ENCODE data around the gene WDR18.

WDR18 gene

DNA sequence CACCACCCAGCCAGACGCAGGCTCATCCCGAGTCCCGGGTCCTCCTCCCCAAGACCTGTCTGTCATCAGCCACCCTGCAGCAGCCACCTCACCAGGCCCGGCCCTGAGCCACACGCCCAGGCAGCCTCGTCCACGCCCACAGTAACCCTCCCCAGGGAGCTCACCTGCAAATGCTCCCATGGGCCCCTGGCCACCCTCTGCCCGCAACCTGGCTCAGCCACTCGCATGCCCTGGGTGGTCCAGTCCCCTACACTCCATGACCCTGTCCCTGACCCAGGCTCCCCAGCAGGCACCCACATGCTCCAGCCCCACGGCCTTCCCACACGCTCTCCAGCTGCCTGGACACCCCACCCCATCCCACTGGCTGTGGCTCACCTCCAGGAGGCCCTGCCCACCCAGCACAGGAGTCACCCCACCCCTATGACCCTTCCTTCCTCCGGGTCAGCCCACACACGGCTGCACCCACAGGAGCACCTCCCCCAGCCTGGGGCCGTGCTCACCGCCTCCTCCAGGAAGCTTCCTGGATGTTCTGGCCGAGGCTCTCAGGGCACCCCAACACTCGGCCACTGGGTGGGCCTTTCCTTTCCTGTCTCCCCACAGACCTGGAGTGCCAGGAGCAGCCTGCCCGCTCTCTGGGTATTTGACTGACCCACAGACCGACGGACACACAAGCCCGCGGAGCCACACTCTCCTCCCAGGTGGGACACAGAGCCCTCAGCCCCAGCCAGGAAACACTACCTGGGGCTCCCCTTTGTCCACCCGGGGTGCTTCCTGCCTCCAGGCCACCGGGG lies 33.2 kb downstream of the WDR18 start:
- H3K36me3 ChIP-seq, result peaks cover 28% of the 10 kb centered on the region
- H3K27me3 ChIP-seq, result no peaks in the 10 kb centered on the region
- H3K4me3 ChIP-seq (ENCODE audit: low read depth in 1 of 2, low read length in 1 of 2), result no peak overlapping the region
- H3K9me3 ChIP-seq, result no peaks in the 10 kb centered on the region
- H3K27ac ChIP-seq, result no peak overlapping the region
- TF ChIP-seq, protein P1, sequence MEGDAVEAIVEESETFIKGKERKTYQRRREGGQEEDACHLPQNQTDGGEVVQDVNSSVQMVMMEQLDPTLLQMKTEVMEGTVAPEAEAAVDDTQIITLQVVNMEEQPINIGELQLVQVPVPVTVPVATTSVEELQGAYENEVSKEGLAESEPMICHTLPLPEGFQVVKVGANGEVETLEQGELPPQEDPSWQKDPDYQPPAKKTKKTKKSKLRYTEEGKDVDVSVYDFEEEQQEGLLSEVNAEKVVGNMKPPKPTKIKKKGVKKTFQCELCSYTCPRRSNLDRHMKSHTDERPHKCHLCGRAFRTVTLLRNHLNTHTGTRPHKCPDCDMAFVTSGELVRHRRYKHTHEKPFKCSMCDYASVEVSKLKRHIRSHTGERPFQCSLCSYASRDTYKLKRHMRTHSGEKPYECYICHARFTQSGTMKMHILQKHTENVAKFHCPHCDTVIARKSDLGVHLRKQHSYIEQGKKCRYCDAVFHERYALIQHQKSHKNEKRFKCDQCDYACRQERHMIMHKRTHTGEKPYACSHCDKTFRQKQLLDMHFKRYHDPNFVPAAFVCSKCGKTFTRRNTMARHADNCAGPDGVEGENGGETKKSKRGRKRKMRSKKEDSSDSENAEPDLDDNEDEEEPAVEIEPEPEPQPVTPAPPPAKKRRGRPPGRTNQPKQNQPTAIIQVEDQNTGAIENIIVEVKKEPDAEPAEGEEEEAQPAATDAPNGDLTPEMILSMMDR (IDR thresholded peaks at IDR 0.05), result no peak
- peaks cover 31 to 42% of the 10 kb centered on the region in 2 experiments for H3K4me1 ChIP-seq (ENCODE audit: control insufficient read depth in 1 of 2, insufficient read depth in 1 of 2, low read depth in 1 of 2, low read length in 1 of 2)

DNA sequence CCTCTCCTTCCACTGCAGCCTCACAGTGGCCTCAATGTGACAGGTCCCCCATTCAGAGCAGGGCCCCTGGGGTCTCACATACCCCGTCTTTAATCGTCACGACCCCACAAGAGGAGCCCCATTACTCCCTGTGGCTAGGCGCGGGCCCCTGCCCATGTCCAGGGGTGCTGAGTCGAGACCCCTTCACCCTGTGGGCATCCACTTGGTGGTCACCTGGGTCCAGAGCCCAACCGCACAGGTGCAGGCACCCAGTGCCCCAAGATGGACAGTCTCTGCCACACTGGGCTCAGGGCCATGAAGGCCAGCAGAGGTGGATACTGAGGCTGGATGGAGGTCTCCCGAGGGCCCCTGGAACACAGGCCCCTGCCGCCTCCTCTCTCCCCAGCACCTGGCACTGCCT lies 33.8 kb downstream of the WDR18 start:
- Histone ChIP-seq H3K4me3 (ENCODE audit: low read depth in 1 of 2, low read length in 1 of 2) (no peak overlapping the region), H3K36me3 (peaks cover 22% of the 10 kb centered on the region), H3K9me3 (no peaks in the 10 kb centered on the region), H3K4me1 (ENCODE audit: control insufficient read depth in 1 of 2, insufficient read depth in 1 of 2, low read depth in 1 of 2, low read length in 1 of 2) (peaks cover 35 to 48% of the 10 kb centered on the region in 2 experiments), H3K27ac (no peak overlapping the region), H3K27me3 (no peaks in the 10 kb centered on the region)
- TF ChIP-seq, protein P1 (IDR thresholded peaks at IDR 0.05), result no peak

DNA sequence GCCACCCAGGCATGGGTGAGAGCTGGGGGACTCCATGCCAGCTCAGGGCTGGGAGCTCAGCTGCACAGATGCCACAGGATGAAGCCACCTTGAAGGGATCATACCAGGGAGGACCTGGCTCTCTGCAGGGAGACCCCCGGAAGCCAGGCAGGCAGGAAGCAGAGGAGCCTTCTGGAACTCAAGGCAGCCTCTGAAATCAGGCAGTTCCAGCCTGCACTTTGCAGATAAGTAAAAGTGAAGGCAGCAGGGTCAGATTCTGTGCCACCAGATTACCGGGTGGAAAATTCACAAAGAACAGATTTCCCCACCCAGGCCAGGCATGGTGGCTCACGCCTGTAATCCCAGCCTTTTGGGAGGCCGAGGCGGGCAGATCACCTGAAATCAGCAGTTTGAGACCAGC lies 34.2 kb downstream of the WDR18 start:
- peaks cover 35 to 49% of the 10 kb centered on the region in 2 experiments for H3K4me1 ChIP-seq (ENCODE audit: control insufficient read depth in 1 of 2, insufficient read depth in 1 of 2, low read depth in 1 of 2, low read length in 1 of 2)

DNA sequence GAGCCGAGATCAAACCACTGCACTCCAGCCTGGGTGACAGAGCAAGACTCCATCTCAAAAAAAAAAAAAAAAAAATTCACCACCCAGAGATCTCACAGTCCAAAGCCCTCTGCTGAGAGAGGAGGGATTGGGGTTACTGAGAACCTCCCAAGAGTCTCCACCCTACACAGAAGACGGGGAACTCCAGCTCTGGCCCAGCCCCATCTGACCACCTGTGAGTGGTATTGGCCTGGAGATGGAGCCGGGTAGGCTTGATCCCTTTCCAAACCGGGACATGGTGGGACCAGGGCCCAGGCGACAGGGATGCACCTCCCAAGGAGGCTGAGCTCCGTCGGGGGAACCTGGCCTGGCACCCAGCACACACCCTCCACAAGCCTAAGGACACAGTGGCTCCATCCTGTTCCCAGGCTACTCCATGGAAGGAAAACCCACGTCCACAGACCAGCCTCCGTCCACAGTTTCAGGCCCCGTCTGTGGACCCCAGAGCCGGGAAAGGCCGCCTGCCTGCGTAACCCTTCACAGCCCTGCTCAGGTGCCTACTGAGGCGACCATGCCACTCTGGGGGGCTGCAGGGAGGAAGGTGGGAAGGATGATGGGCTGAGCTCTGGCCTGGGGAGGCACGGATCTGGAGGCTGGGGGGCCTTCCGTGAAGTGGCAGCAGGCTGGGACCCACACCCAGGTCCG lies 34.9 kb downstream of the WDR18 start:
- H3K9me3 ChIP-seq, result no peaks in the 10 kb centered on the region
- H3K27me3 ChIP-seq, result no peaks in the 10 kb centered on the region
- H3K27ac ChIP-seq, result peak overlapping the region; percentile 92
- H3K36me3 ChIP-seq, result peaks cover 10% of the 10 kb centered on the region
- H3K4me1 ChIP-seq (ENCODE audit: control insufficient read depth in 1 of 2, insufficient read depth in 1 of 2, low read depth in 1 of 2, low read length in 1 of 2), result peaks cover 35 to 54% of the 10 kb centered on the region in 2 experiments
- TF ChIP-seq, protein P1 (IDR thresholded peaks at IDR 0.05), result no peak
- H3K4me3 ChIP-seq (ENCODE audit: low read depth in 1 of 2, low read length in 1 of 2), result peak overlapping the region; percentile 77 to 86

More for the DNA sequence above, 34.2 kb downstream of the WDR18 start:
- TF ChIP-seq, protein P1 (IDR thresholded peaks at IDR 0.05), result no peak
- Histone ChIP-seq H3K27me3 (no peaks in the 10 kb centered on the region), H3K27ac (no peak overlapping the region), H3K4me3 (ENCODE audit: low read depth in 1 of 2, low read length in 1 of 2) (no peak overlapping the region), H3K9me3 (no peaks in the 10 kb centered on the region), H3K36me3 (peaks cover 17% of the 10 kb centered on the region)

DNA sequence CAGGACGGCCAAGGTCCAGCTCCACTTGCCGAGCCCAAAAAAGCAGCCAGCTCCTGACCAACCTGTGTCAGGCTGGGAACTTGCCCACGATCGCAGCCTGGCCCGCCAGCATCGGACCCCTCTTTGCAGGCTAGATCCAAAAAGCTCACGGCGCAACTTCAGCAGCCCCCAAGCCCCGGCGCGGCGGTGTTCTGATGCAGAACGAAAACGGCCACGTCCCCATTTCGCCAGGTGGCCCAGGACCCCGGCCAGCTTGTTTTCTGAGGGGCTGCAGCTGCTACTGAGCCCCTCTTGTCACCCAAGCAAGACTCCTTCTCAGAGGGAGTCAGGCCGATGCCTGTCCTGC lies 35.4 kb downstream of the WDR18 start:
- peak overlapping the region; percentile 77 to 86 for H3K4me3 ChIP-seq (ENCODE audit: low read depth in 1 of 2, low read length in 1 of 2)
- TF ChIP-seq, protein P1 (IDR thresholded peaks at IDR 0.05), result no peak
- no peaks in the 10 kb centered on the region for H3K9me3 ChIP-seq
- peaks cover 35 to 59% of the 10 kb centered on the region in 2 experiments for H3K4me1 ChIP-seq (ENCODE audit: control insufficient read depth in 1 of 2, insufficient read depth in 1 of 2, low read depth in 1 of 2, low read length in 1 of 2)
- H3K36me3 ChIP-seq, result peaks cover 8% of the 10 kb centered on the region
- no peaks in the 10 kb centered on the region for H3K27me3 ChIP-seq
- H3K27ac ChIP-seq, result peak overlapping the region; percentile 92

Measured in neutrophil (primary cell).